Measurements from ENCODE around the gene VAV2. TPM values are rescaled to one million over a fixed set of nuclear protein-coding genes. Genes with fewer than 3 reads are reported as not detected.
A peak's percentile ranks its signal among the peaks of the same experiment; 100 is the strongest.

Gene VAV2
- total RNA-seq, 1 donor from 2014 or later = 8.3 TPM

- Histone ChIP-seq H3K36me3 (peaks cover 0 to 32% of the 10 kb centered on the region in 2 donors), H3K9me3 (no peaks in the 10 kb centered on the region), H3K27ac (no peak overlapping the region), H3K4me1 (no peaks in the 10 kb centered on the region), H3K4me3 (no peak overlapping the region), H3K27me3 (no peaks in the 10 kb centered on the region)
- no peak for DNase-seq (ENCODE audit: extremely low spot score in 2 of 2)
- intact Hi-C loops (cut with DNase I) = no loop called here
- TF ChIP-seq POLR2A (IDR thresholded peaks at IDR 0.05) (no peak), POLR2AphosphoS5 (IDR thresholded peaks at IDR 0.05; ENCODE audit: insufficient read depth in 1 of 2, low read depth in 1 of 2) (no peak), CTCF (IDR thresholded peaks at IDR 0.05) (no peak)
Measured at GRCh38 chr9:133772581-133772980, 219.5 kb downstream of the VAV2 start.

- peaks cover 7% of the 10 kb centered on the region for H3K9me3 ChIP-seq
- intact Hi-C loops (cut with DNase I) = loop anchor here (1.0 kb wide), 1 partner anchor 43 kb away; no protein-coding TSS in a partner anchor
- no peak overlapping the region for H3K4me3 ChIP-seq
- DNase-seq (ENCODE audit: extremely low spot score in 2 of 2) = peak; percentile 40 to 91
- H3K27me3 ChIP-seq = no peaks in the 10 kb centered on the region
- H3K27ac ChIP-seq = no peak overlapping the region
- no peak for TF ChIP-seq POLR2A (IDR thresholded peaks at IDR 0.05)
- TF ChIP-seq POLR2AphosphoS5 (IDR thresholded peaks at IDR 0.05; ENCODE audit: insufficient read depth in 1 of 2, low read depth in 1 of 2) = no peak
- TF ChIP-seq CTCF (IDR thresholded peaks at IDR 0.05) = no peak
- H3K36me3 ChIP-seq = peaks cover 0 to 39% of the 10 kb centered on the region in 2 donors
- no peaks in the 10 kb centered on the region for H3K4me1 ChIP-seq
Measured at GRCh38 chr9:133771486-133772482, 220.3 kb downstream of the VAV2 start.

GRCh38 chr9:133770076-133770777 lies 221.9 kb downstream of the VAV2 start:
- H3K9me3 ChIP-seq = peaks cover 8% of the 10 kb centered on the region
- intact Hi-C loops (cut with DNase I) = no loop called here
- H3K36me3 ChIP-seq = peaks cover 0 to 35% of the 10 kb centered on the region in 2 donors
- DNase-seq (ENCODE audit: extremely low spot score in 2 of 2) = peak; percentile 76 to 96
- H3K27me3 ChIP-seq = no peaks in the 10 kb centered on the region
- TF ChIP-seq POLR2AphosphoS5 (IDR thresholded peaks at IDR 0.05; ENCODE audit: insufficient read depth in 1 of 2, low read depth in 1 of 2) (no peak), POLR2A (IDR thresholded peaks at IDR 0.05) (no peak), CTCF (IDR thresholded peaks at IDR 0.05) (no peak)
- H3K4me1 ChIP-seq = no peaks in the 10 kb centered on the region
- no peak overlapping the region for H3K4me3 ChIP-seq
- H3K27ac ChIP-seq = no peak overlapping the region

GRCh38 chr9:133769511-133770075 lies 222.5 kb downstream of the VAV2 start:
- Histone ChIP-seq H3K27me3 (no peaks in the 10 kb centered on the region), H3K9me3 (peaks cover 8% of the 10 kb centered on the region), H3K36me3 (peaks cover 0 to 35% of the 10 kb centered on the region in 2 donors), H3K4me1 (no peaks in the 10 kb centered on the region), H3K4me3 (no peak overlapping the region), H3K27ac (no peak overlapping the region)
- TF ChIP-seq POLR2AphosphoS5 (IDR thresholded peaks at IDR 0.05; ENCODE audit: insufficient read depth in 1 of 2, low read depth in 1 of 2) (no peak), POLR2A (IDR thresholded peaks at IDR 0.05) (no peak), CTCF (IDR thresholded peaks at IDR 0.05) (no peak)
- DNase-seq (ENCODE audit: extremely low spot score in 2 of 2) = peak in 1 of 2 donors; percentile 69
- intact Hi-C loops (cut with DNase I) = no loop called here
